Skeletal muscle tissue (tissue), 4 donors: ENCODE data around the gene RPS15. TPM values are rescaled to one million over a fixed set of nuclear protein-coding genes. Genes with fewer than 3 reads are reported as not detected.
"Not testable (repeated sequence)": the region's sequence is repeated elsewhere in the genome, so short reads cannot be mapped to it uniquely, and the experiment has no call there.

Experiments
- H3K27ac ChIP-seq: one replicate; pipeline ENCODE4 v1.7.0; 2013; ENCODE audit warnings: mild to moderate bottlenecking, low read depth, low read length, inconsistent platforms
- H3K27me3 ChIP-seq, 3 donors: one replicate each; pipeline ENCODE4 v1.7.0; 2013; ENCODE audit warnings: low read length in 3 of 3; ENCODE audit not compliant: control insufficient read depth in 3 of 3, insufficient read depth in 3 of 3
- H3K36me3 ChIP-seq, 3 donors: one replicate each; pipeline ENCODE4 v1.7.0; 2013; ENCODE audit warnings: low read length in 3 of 3; ENCODE audit not compliant: control insufficient read depth in 3 of 3, insufficient read depth in 3 of 3
- H3K4me1 ChIP-seq, 3 donors: one replicate each; pipeline ENCODE4 v1.7.0; 2013; ENCODE audit warnings: low read length in 3 of 3, mild to moderate bottlenecking in 3 of 3; ENCODE audit not compliant: control insufficient read depth in 3 of 3, insufficient read depth in 3 of 3
- H3K4me3 ChIP-seq, 3 donors: one replicate each; pipeline ENCODE4 v1.7.0; 2013; ENCODE audit warnings: low read length in 3 of 3
- H3K9ac ChIP-seq, 3 donors: one replicate each; pipeline ENCODE4 v1.7.0; 2013; ENCODE audit warnings: low read length in 3 of 3, mild to moderate bottlenecking in 3 of 3, moderate library complexity in 2 of 3, low read depth in 1 of 3
- H3K9me3 ChIP-seq, 3 donors: one replicate each; pipeline ENCODE4 v1.7.0; 2013; ENCODE audit warnings: low read length in 3 of 3; ENCODE audit not compliant: control insufficient read depth in 3 of 3
- total RNA-seq: library from RNA; depleted of rRNA; stranded (reverse); fragments of >200 nt; gene quantifications from one replicate; pipeline ENCODE4 v1.2.3, GENCODE V29; 2014
- donor health status: Osteomylitis.

The RPS15 gene
- total RNA-seq, 1 donor from 2014 or later = 354 TPM

- peaks cover 5 to 10% (median 5%) of the 10 kb centered on the region in 3 donors for H3K36me3 ChIP-seq
- H3K9me3 ChIP-seq = no peaks in the 10 kb centered on the region
- peaks cover 52 to 58% (median 57%) of the 10 kb centered on the region in 3 donors for H3K27me3 ChIP-seq
- H3K27ac ChIP-seq = no peak overlapping the region
- H3K4me3 ChIP-seq = no peak overlapping the region
- peaks cover 28 to 63% (median 46%) of the 10 kb centered on the region in 3 donors for H3K4me1 ChIP-seq
- no peak overlapping the region for H3K9ac ChIP-seq
These were observed 35.1 kb downstream of the RPS15 start for GRCh38 chr19:1473085-1473851.

GRCh38 chr19:1474011-1474764 lies 36.0 kb downstream of the RPS15 start:
- Histone ChIP-seq H3K27me3 (peaks cover 48 to 50% (median 49%) of the 10 kb centered on the region in 3 donors), H3K9ac (no peak overlapping the region), H3K4me3 (no peak overlapping the region), H3K4me1 (peaks cover 29 to 65% (median 45%) of the 10 kb centered on the region in 3 donors), H3K36me3 (peaks cover 5 to 10% (median 5%) of the 10 kb centered on the region in 3 donors), H3K9me3 (no peaks in the 10 kb centered on the region), H3K27ac (no peak overlapping the region)

GRCh38 chr19:1474765-1475351 lies 36.7 kb downstream of the RPS15 start:
- Histone ChIP-seq H3K9ac (no peak overlapping the region), H3K4me3 (no peak overlapping the region), H3K36me3 (peaks cover 5 to 10% (median 5%) of the 10 kb centered on the region in 3 donors), H3K27me3 (peaks cover 43 to 46% (median 46%) of the 10 kb centered on the region in 3 donors), H3K9me3 (no peaks in the 10 kb centered on the region), H3K27ac (no peak overlapping the region), H3K4me1 (peaks cover 33 to 69% (median 48%) of the 10 kb centered on the region in 3 donors)

GRCh38 chr19:1475751-1476437 lies 37.7 kb downstream of the RPS15 start:
- Histone ChIP-seq H3K4me1 (peaks cover 24 to 58% (median 38%) of the 10 kb centered on the region in 3 donors), H3K4me3 (no peak overlapping the region), H3K9ac (no peak overlapping the region), H3K27me3 (peaks cover 33 to 36% (median 35%) of the 10 kb centered on the region in 3 donors), H3K36me3 (peaks cover 5 to 10% (median 5%) of the 10 kb centered on the region in 3 donors), H3K27ac (no peak overlapping the region), H3K9me3 (no peaks in the 10 kb centered on the region)

GRCh38 chr19:1477056-1477455 lies 38.9 kb downstream of the RPS15 start:
- not testable (repeated sequence) for H3K27ac ChIP-seq, H3K4me3 ChIP-seq, H3K36me3 ChIP-seq, H3K9me3 ChIP-seq, H3K9ac ChIP-seq
- Histone ChIP-seq H3K4me1 (peaks cover 15 to 47% (median 26%) of the 10 kb centered on the region in 3 donors), H3K27me3 (peaks cover 21 to 24% (median 24%) of the 10 kb centered on the region in 3 donors)

- peak within 1 kb of the TSS; percentile 45 for H3K27ac ChIP-seq
- peaks cover 2 to 7% (median 5%) of the 10 kb centered on the region in 3 donors for H3K27me3 ChIP-seq
- H3K9me3 ChIP-seq = no peaks in the 10 kb centered on the region
- H3K4me1 ChIP-seq = peaks cover 14 to 27% (median 17%) of the 10 kb centered on the region in 3 donors
- H3K9ac ChIP-seq = peak within 1 kb of the TSS; percentile 72 to 84 (median 79)
- H3K36me3 ChIP-seq = peaks cover 5 to 10% (median 5%) of the 10 kb centered on the region in 3 donors
- peak within 1 kb of the TSS; percentile 86 to 91 (median 91) for H3K4me3 ChIP-seq
These were observed 40.9 kb downstream of the RPS15 start, which contains the start of gene C19orf25 for GRCh38 chr19:1478934-1479707. Gene C19orf25 (minus strand): TSS chr19:1479215. CDS start chr19:1478903, 312 bp downstream.

GRCh38 chr19:1481224-1481892 lies 43.2 kb downstream of the RPS15 start:
- Histone ChIP-seq H3K4me1 (peaks cover 10 to 17% (median 10%) of the 10 kb centered on the region in 3 donors), H3K36me3 (peaks cover 0 to 2% (median 0%) of the 10 kb centered on the region in 3 donors), H3K27ac (no peak overlapping the region), H3K9ac (no peak overlapping the region), H3K9me3 (no peaks in the 10 kb centered on the region), H3K4me3 (no peak overlapping the region), H3K27me3 (no peaks in the 10 kb centered on the region)

GRCh38 chr19:1481893-1482360 lies 43.7 kb downstream of the RPS15 start:
- Histone ChIP-seq H3K36me3 (no peaks in the 10 kb centered on the region), H3K9ac (no peak overlapping the region), H3K27me3 (no peaks in the 10 kb centered on the region), H3K9me3 (no peaks in the 10 kb centered on the region), H3K4me1 (peaks cover 10 to 17% (median 10%) of the 10 kb centered on the region in 3 donors), H3K27ac (no peak overlapping the region), H3K4me3 (no peak overlapping the region)
